GM23248 (cell line): ENCODE data around the gene COPS4. TPM values are rescaled to one million over a fixed set of nuclear protein-coding genes. Genes with fewer than 3 reads are reported as not detected.

Source experiments
- DNase-seq: peaks from one replicate; pipeline ENCODE4 v3.0.0-alpha.2; 2015
- H2AFZ ChIP-seq: fragments of 200-600 bp; sonication (generic); 2 replicates; pipeline ENCODE4 v1.6.1; 2016; ENCODE audit warnings: antibody characterized with exemption
- H3F3A ChIP-seq: fragments of 200-600 bp; sonication (generic); 2 replicates; pipeline ENCODE4 v1.6.1; 2016; ENCODE audit warnings: mild to moderate bottlenecking, antibody characterized with exemption, mixed run types; ENCODE audit not compliant: insufficient read depth
- H3K27ac ChIP-seq: fragments of 200-600 bp; sonication (generic); 2 replicates; pipeline ENCODE4 v1.5.1; 2016; ENCODE audit warnings: mild to moderate bottlenecking
- H3K27me3 ChIP-seq: fragments of 200-600 bp; sonication (generic); replicated peaks from 2 replicates; pipeline ENCODE4 v1.6.1; 2016; ENCODE audit warnings: mild to moderate bottlenecking; ENCODE audit not compliant: insufficient read depth
- H3K36me3 ChIP-seq: fragments of 200-600 bp; sonication (generic); 2 replicates; pipeline ENCODE4 v1.6.1; 2016; ENCODE audit warnings: low read depth, mild to moderate bottlenecking
- H3K4me1 ChIP-seq: fragments of 200-600 bp; sonication (generic); 2 replicates; pipeline ENCODE4 v1.6.1; 2016; ENCODE audit warnings: mild to moderate bottlenecking; ENCODE audit not compliant: insufficient read depth
- H3K4me2 ChIP-seq: fragments of 200-600 bp; sonication (generic); one replicate; pipeline ENCODE4 v1.6.1; 2016; ENCODE audit warnings: mild to moderate bottlenecking; ENCODE audit not compliant: unreplicated experiment
- H3K4me3 ChIP-seq: fragments of 200-600 bp; sonication (generic); 2 replicates; pipeline ENCODE4 v1.5.1; 2016; ENCODE audit warnings: mild to moderate bottlenecking
- H3K79me2 ChIP-seq: fragments of 200-600 bp; sonication (generic); 2 replicates; pipeline ENCODE4 v1.6.1; 2016; ENCODE audit warnings: mild to moderate bottlenecking; ENCODE audit not compliant: insufficient read depth
- H3K9ac ChIP-seq: fragments of 200-600 bp; sonication (generic); 2 replicates; pipeline ENCODE4 v1.6.1; 2016; ENCODE audit warnings: mild to moderate bottlenecking
- H3K9me2 ChIP-seq: fragments of 200-600 bp; sonication (generic); 2 replicates; pipeline ENCODE4 v1.6.1; 2016; ENCODE audit warnings: mixed run types, mild to moderate bottlenecking, moderate library complexity; ENCODE audit not compliant: insufficient read depth
- H3K9me3 ChIP-seq: fragments of 200-600 bp; sonication (generic); one replicate; pipeline ENCODE4 v1.6.1; 2017; ENCODE audit warnings: low read depth
- H4K20me1 ChIP-seq: fragments of 200-600 bp; sonication (generic); 2 replicates; pipeline ENCODE4 v1.6.0; 2016; ENCODE audit not compliant: insufficient read depth
- EZH2 ChIP-seq: fragments of 200-600 bp; sonication (generic); IDR thresholded peaks from 2 replicates; pipeline ENCODE4 v1.6.1; 2018; ENCODE audit warnings: antibody characterized with exemption, mild to moderate bottlenecking; ENCODE audit not compliant: insufficient read depth, poor library complexity, severe bottlenecking
- EZH2phosphoT487 ChIP-seq: fragments of 200-600 bp; sonication (generic); IDR thresholded peaks from 2 replicates; pipeline ENCODE4 v1.6.1; 2018; ENCODE audit warnings: antibody characterized with exemption, moderate library complexity, mild to moderate bottlenecking, low read depth; ENCODE audit not compliant: insufficient read depth
- WGBS, 2 experiments: methylation state at CpG; one replicate each; pipeline ENCODE4 v1.1.6; 2015 to 2017; ENCODE audit warnings: low lambda C conversion rate in 2 of 2, low coverage in 1 of 2; ENCODE audit errors: missing lambda C conversion rate in 2 of 2; 5-methylcytosine and 5-hydroxymethylcytosine counted together
- in situ Hi-C: fragments of 300-500 bp; cut with MboI; formaldehyde crosslinking; loops from 2 replicates; pipeline ENCODE4 v1.15.0; 2020
- polyA plus RNA-seq: library from polyadenylated mRNA; unstranded; fragments of >200 nt; fragmentation: Nextera tagmentation; extraction: Ambion mirVana; gene quantifications from 2 replicates; pipeline ENCODE4 v1.2.1, GENCODE V29; 2016
- total RNA-seq: library from RNA; depleted of rRNA; stranded (reverse); fragments of >200 nt; shearing (Covaris generic); gene quantifications from 2 replicates; pipeline ENCODE4 v1.2.3, GENCODE V29; 2014

The COPS4 gene
- total and polyA plus RNA-seq, 2 experiments from 2014 or later = 67.0 to 69.2 TPM

- peak overlapping the region; percentile 98 for H3K4me2 ChIP-seq
- peaks cover 24% of the 10 kb centered on the region for H3K4me1 ChIP-seq
- peaks cover 30% of the 10 kb centered on the region for H3F3A ChIP-seq
- H2AFZ ChIP-seq = peak overlapping the region; percentile 86
- no peaks in the 10 kb centered on the region for H3K36me3 ChIP-seq
- H3K27ac ChIP-seq = peak overlapping the region; percentile 96
- H3K9ac ChIP-seq = peak overlapping the region; percentile 97
- H3K4me3 ChIP-seq = peak overlapping the region; percentile 88
- no peaks in the 10 kb centered on the region for H3K9me3 ChIP-seq
- in situ Hi-C loops = no loop called here
- H3K27me3 ChIP-seq = no peaks in the 10 kb centered on the region
- peaks cover 54% of the 10 kb centered on the region for H3K79me2 ChIP-seq
- TF ChIP-seq EZH2phosphoT487 = no peak
- no peak for TF ChIP-seq EZH2
- peak; percentile 77 for DNase-seq
- 1% methylated on average over 13 to 14 of the region's 14 CpGs for WGBS, 2 experiments
- H3K9me2 ChIP-seq = no peaks in the 10 kb centered on the region
- no peaks in the 10 kb centered on the region for H4K20me1 ChIP-seq
Measured at GRCh38 chr4:83010111-83010521, 24.9 kb upstream of the COPS4 start.

- Histone ChIP-seq H3K9me2 (no peaks in the 10 kb centered on the region), H3K27me3 (no peaks in the 10 kb centered on the region), H3F3A (peaks cover 30% of the 10 kb centered on the region), H3K4me1 (peaks cover 24% of the 10 kb centered on the region), H3K79me2 (peaks cover 48% of the 10 kb centered on the region), H4K20me1 (no peaks in the 10 kb centered on the region), H2AFZ (peak within 1 kb of the TSS; percentile 93), H3K36me3 (no peaks in the 10 kb centered on the region), H3K4me3 (peak within 1 kb of the TSS; percentile 88), H3K4me2 (peak within 1 kb of the TSS; percentile 98), H3K9ac (peak within 1 kb of the TSS; percentile 97), H3K9me3 (no peaks in the 10 kb centered on the region), H3K27ac (peak within 1 kb of the TSS; percentile 96)
- in situ Hi-C loops = no loop called here
- peak; percentile 87 for DNase-seq
- no peak for TF ChIP-seq EZH2
- TF ChIP-seq EZH2phosphoT487 = no peak
- 0% methylated on average over 31 to 54 of the region's 54 CpGs for WGBS, 2 experiments
Measured at GRCh38 chr4:83010522-83011318, 24.3 kb upstream of the COPS4 start, which contains the start of gene LIN54. Gene LIN54, minus strand, starts transcription at chr4:83010823. Its CDS starts 25,979 bp downstream, at chr4:82984844.

GRCh38 chr4:83011689-83012199 lies 23.2 kb upstream of the COPS4 start:
- in situ Hi-C loops = no loop called here
- H2AFZ ChIP-seq = peak overlapping the region; percentile 93
- peak overlapping the region; percentile 96 for H3K27ac ChIP-seq

GRCh38 chr4:83012200-83012686 lies 22.7 kb upstream of the COPS4 start:
- H3K4me3 ChIP-seq = peak overlapping the region; percentile 88
- H3K4me2 ChIP-seq = peak overlapping the region; percentile 84
- in situ Hi-C loops = no loop called here
- peak overlapping the region; percentile 93 for H2AFZ ChIP-seq
- H3K27me3 ChIP-seq = no peaks in the 10 kb centered on the region
- TF ChIP-seq EZH2phosphoT487 = no peak
- TF ChIP-seq EZH2 = no peak
- peaks cover 30% of the 10 kb centered on the region for H3F3A ChIP-seq
- 0 to 1% methylated on average over 24 to 29 of the region's 43 CpGs for WGBS, 2 experiments
- no peaks in the 10 kb centered on the region for H3K36me3 ChIP-seq
- H4K20me1 ChIP-seq = no peaks in the 10 kb centered on the region
- H3K79me2 ChIP-seq = peaks cover 32% of the 10 kb centered on the region
- peak; percentile 70 for DNase-seq
- H3K9me3 ChIP-seq = no peaks in the 10 kb centered on the region
- peak overlapping the region; percentile 96 for H3K27ac ChIP-seq
- H3K9ac ChIP-seq = peak overlapping the region; percentile 97
- H3K4me1 ChIP-seq = peaks cover 24% of the 10 kb centered on the region
- H3K9me2 ChIP-seq = no peaks in the 10 kb centered on the region

More at GRCh38 chr4:83011689-83012199, 23.2 kb upstream of the COPS4 start:
- Histone ChIP-seq H3K4me2 (peak overlapping the region; percentile 84), H3K36me3 (no peaks in the 10 kb centered on the region), H3K4me1 (peaks cover 24% of the 10 kb centered on the region), H3K27me3 (no peaks in the 10 kb centered on the region), H4K20me1 (no peaks in the 10 kb centered on the region), H3K9ac (peak overlapping the region; percentile 97), H3K79me2 (peaks cover 37% of the 10 kb centered on the region), H3K4me3 (peak overlapping the region; percentile 88), H3K9me2 (no peaks in the 10 kb centered on the region), H3K9me3 (no peaks in the 10 kb centered on the region), H3F3A (peaks cover 30% of the 10 kb centered on the region)
- TF ChIP-seq EZH2 = no peak
- no peak for TF ChIP-seq EZH2phosphoT487
- WGBS, 2 experiments = 7 to 9% methylated on average over 5 of the region's 5 CpGs
- no peak for DNase-seq
